K562 (cell line): ENCODE data around the gene HSD11B2. TPM values are rescaled to one million over a fixed set of nuclear protein-coding genes. Genes with fewer than 3 reads are reported as not detected.

Experiments
- ATAC-seq: fragments of 200-7000 bp; cut with Tn5 transposase; 3 replicates; pipeline ENCODE4 v1.9.1; 2020; ENCODE audit warnings: moderate library complexity
- BruUV-seq: library from RNA; stranded (reverse); fragments of 400-500 nt; replicated peaks from 2 replicates; lab custom pipeline; 2021; lab: Mats Ljungman, UMichigan
- CTCF ChIA-PET: fragments of 300-600 bp; formaldehyde crosslinking; extraction: SDS; loops from one replicate; lab custom pipeline; 2021; ENCODE audit warnings: low intra/inter-chr PET ratio; lab: Yijun Ruan, JAX
- POLR2A ChIA-PET: fragments of 300-600, 350-650 bp; sonication (Branson Sonifier 250); formaldehyde crosslinking; extraction: SDS; loops from one replicate; lab custom pipeline; 2021; ENCODE audit warnings: antibody characterized with exemption, inconsistent platforms; lab: Yijun Ruan, JAX
- DNase-seq, 4 experiments: peaks; one replicate each; pipeline versions ENCODE4 v3.0.0 to v3.0.0-alpha.2; 2011 to 2018; ENCODE audit warnings: low spot score in 3 of 4, mixed read lengths in 3 of 4; ENCODE audit errors: extremely low read depth in 1 of 4
- FAIRE-seq: peaks from 2 replicates; lab custom pipeline; 2011; peaks lifted over from hg19 to GRCh38; lab: Jason Lieb, UNC
- H2AFZ ChIP-seq: 2 replicates; pipeline ENCODE4 v1.6.0; 2011; ENCODE audit warnings: low read depth, low read length, control low read depth, inconsistent platforms
- H3K27ac ChIP-seq: fragments of 200-600 bp; 3 replicates; pipeline ENCODE4 v1.8.0; 2011; ENCODE audit warnings: low read depth, mild to moderate bottlenecking, control low read depth, inconsistent platforms, low read length, moderate library complexity, mixed read lengths; ENCODE audit errors: extremely low read depth
- H3K27me3 ChIP-seq, 2 experiments: fragments of 300-600 bp in 1 of 2; 2 replicates in 1 of 2; 3 replicates in 1 of 2; pipeline versions ENCODE4 v1.6.0 to v1.8.0; 2011; ENCODE audit warnings: inconsistent platforms in 2 of 2, low read length in 2 of 2, mild to moderate bottlenecking in 1 of 2, mixed read lengths in 1 of 2, moderate library complexity in 1 of 2; ENCODE audit not compliant: control insufficient read depth in 2 of 2, insufficient read depth in 2 of 2
- H3K36me3 ChIP-seq: fragments of 300-600 bp; 3 replicates; pipeline ENCODE4 v1.8.0; 2011; ENCODE audit warnings: mild to moderate bottlenecking, low read length, inconsistent platforms; ENCODE audit not compliant: control insufficient read depth, insufficient read depth
- H3K4me1 ChIP-seq, 2 experiments: fragments of 200-600 bp in 1 of 2; replicated peaks in 1 of 2; 2 replicates in 1 of 2; 3 replicates in 1 of 2; pipeline versions ENCODE4 v1.5.1 to v1.8.0; 2011; ENCODE audit warnings: inconsistent platforms in 2 of 2, low read length in 2 of 2, mild to moderate bottlenecking in 1 of 2, mixed read lengths in 1 of 2, moderate library complexity in 1 of 2; ENCODE audit not compliant: control insufficient read depth in 2 of 2, insufficient read depth in 2 of 2
- H3K4me2 ChIP-seq: 2 replicates; pipeline ENCODE4 v1.6.1; 2011; ENCODE audit warnings: low read length, control low read depth, inconsistent platforms, mixed read lengths; ENCODE audit not compliant: insufficient read depth
- H3K4me3 ChIP-seq: fragments of 200-600 bp; sonication (generic), shearing (Covaris generic); 2 replicates; pipeline ENCODE4 v1.5.1; 2016; ENCODE audit warnings: control low read depth, inconsistent platforms
- H3K79me2 ChIP-seq: fragments of 200-600 bp; 3 replicates; pipeline ENCODE4 v1.8.0; 2011; ENCODE audit warnings: low read length, inconsistent platforms; ENCODE audit not compliant: control insufficient read depth, insufficient read depth
- H3K9ac ChIP-seq, 2 experiments: 2 replicates each; pipeline versions ENCODE4 v1.6.0 to v1.6.1; 2011; ENCODE audit warnings: low read depth in 2 of 2, low read length in 2 of 2, control low read depth in 1 of 2, inconsistent platforms in 1 of 2, mild to moderate bottlenecking in 1 of 2, mixed read lengths in 1 of 2; ENCODE audit not compliant: insufficient read depth in 1 of 2
- H3K9me1 ChIP-seq: one replicate; pipeline ENCODE4 v1.6.0; 2011; ENCODE audit warnings: inconsistent platforms, mild to moderate bottlenecking, low read length, moderate library complexity; ENCODE audit not compliant: control insufficient read depth, insufficient read depth
- H3K9me3 ChIP-seq: replicated peaks from 2 replicates; pipeline ENCODE4 v1.5.1; 2011; ENCODE audit warnings: low read depth, low read length, inconsistent platforms; ENCODE audit not compliant: control insufficient read depth, insufficient read depth
- H4K20me1 ChIP-seq: replicated peaks from 2 replicates; pipeline ENCODE4 v1.6.1; 2011; ENCODE audit warnings: low read length, inconsistent platforms, mixed read lengths; ENCODE audit not compliant: control insufficient read depth, insufficient read depth
- CREM ChIP-seq: IDR thresholded peaks from 2 replicates; pipeline ENCODE4 v1.6.1; 2014; ENCODE audit warnings: antibody characterized with exemption, low read depth
- HOMEZ ChIP-seq: fragments of 250-450 bp; sonication (Bioruptor Pico); IDR thresholded peaks from 2 replicates; pipeline ENCODE4 v1.4.0; 2020; ENCODE audit warnings: mild to moderate bottlenecking, moderate library complexity
- MEF2D ChIP-seq: conservative IDR thresholded peaks from 2 replicates; pipeline ENCODE4 v1.6.1; 2016; ENCODE audit warnings: low read depth, missing genetic modification characterization, missing compliant biosample characterization
- NCOA4 ChIP-seq: fragments of 450-650 bp; IDR thresholded peaks from 2 replicates; pipeline ENCODE4 v1.6.1; 2018; ENCODE audit warnings: mild to moderate bottlenecking; ENCODE audit not compliant: partially characterized antibody
- NEUROD1 ChIP-seq: fragments of 150-350 bp; IDR thresholded peaks from 2 replicates; pipeline ENCODE4 v1.6.1; 2014; ENCODE audit warnings: borderline replicate concordance, low read length, low read depth; ENCODE audit not compliant: partially characterized antibody
- RBM17 ChIP-seq: fragments of 200-400 bp; formaldehyde crosslinking; IDR thresholded peaks from 2 replicates; pipeline ENCODE4 v1.6.1; 2017; ENCODE audit warnings: low read depth, mild to moderate bottlenecking, low read length, borderline replicate concordance
- RBM22 ChIP-seq: fragments of 200-400 bp; formaldehyde crosslinking; IDR thresholded peaks from 2 replicates; pipeline ENCODE4 v1.6.1; 2018; ENCODE audit warnings: low read length, low read depth; ENCODE audit not compliant: poor library complexity, severe bottlenecking
- SREBF1 ChIP-seq: fragments of 150-350 bp; IDR thresholded peaks from 2 replicates; pipeline ENCODE4 v1.6.1; 2014; ENCODE audit warnings: antibody characterized with exemption, low read depth, low read length, borderline replicate concordance
- TAF1 ChIP-seq: IDR thresholded peaks from 2 replicates; pipeline ENCODE4 v1.6.1; 2011; ENCODE audit warnings: mild to moderate bottlenecking, low read length, moderate library complexity; ENCODE audit not compliant: insufficient read depth, control insufficient read depth, severe bottlenecking; ENCODE audit errors: extremely low read depth
- ZHX1 ChIP-seq: fragments of 150-350 bp; conservative IDR thresholded peaks from 2 replicates; pipeline ENCODE4 v1.6.1; 2014; ENCODE audit warnings: low read length
- ZNF12 ChIP-seq: sonication (generic); formaldehyde crosslinking; IDR thresholded peaks from 2 replicates; pipeline ENCODE4 v1.4.0; 2020; ENCODE audit warnings: mild to moderate bottlenecking, missing genetic modification reagents
- ZNF212 ChIP-seq: fragments of 450-650 bp; formaldehyde crosslinking; IDR thresholded peaks from 2 replicates; pipeline ENCODE4 v1.4.0; 2020; ENCODE audit warnings: mild to moderate bottlenecking
- ZNF445 ChIP-seq: fragments of 250-450 bp; sonication (Bioruptor Pico); IDR thresholded peaks from 2 replicates; pipeline ENCODE4 v1.4.0; 2020; ENCODE audit warnings: low read depth, mild to moderate bottlenecking, moderate library complexity
- ZNF561 ChIP-seq: fragments of 450-650 bp; formaldehyde crosslinking; conservative IDR thresholded peaks from 2 replicates; pipeline ENCODE4 v1.4.0; 2020; ENCODE audit warnings: mild to moderate bottlenecking, moderate library complexity
- ZNF583 ChIP-seq: fragments of 250-450 bp; sonication (Bioruptor Pico); IDR thresholded peaks from 2 replicates; pipeline ENCODE4 v1.4.0; 2020
- WGBS: fragments of 100-300 bp; shearing (Covaris generic); methylation state at CpG from one replicate; pipeline ENCODE4 v1.1.6; 2016; ENCODE audit warnings: low coverage, mixed read lengths; ENCODE audit not compliant: insufficient coverage; ENCODE audit errors: missing lambda C conversion rate; 5-methylcytosine and 5-hydroxymethylcytosine counted together
- in situ Hi-C: fragments of 300-500 bp; cut with MboI; formaldehyde crosslinking; loops from 4 replicates; pipeline ENCODE4 v1.15.0; 2018; ENCODE audit warnings: inconsistent platforms, mixed read lengths
- intact Hi-C: fragments of 100-400 bp; cut with micrococcal nuclease; formaldehyde crosslinking; loops from 2 replicates; pipeline ENCODE4 v1.14.2; 2022
- polyA plus RNA-seq, 8 experiments: library from polyadenylated mRNA; depleted of rRNA in 4 of 8; stranded (reverse) in 5 of 8; unstranded in 3 of 8; fragments of >200 nt; fragmentation: Nextera tagmentation in 2 of 8; fragmentation: Illumina TruSeq in 1 of 8; extraction: Ambion mirVana in 2 of 8; extraction: Trizol in 1 of 8; gene quantifications; 2 replicates each; pipeline versions ENCODE4 v1.2.1 to v1.2.3, GENCODE V29; 2011 to 2014; ENCODE audit warnings: inconsistent platforms in 1 of 8, missing spikeins in 1 of 8
- total RNA-seq, 7 experiments: library from RNA; depleted of rRNA in 6 of 7; stranded (reverse); fragments of >200 nt in 6 of 7; fragmentation: Illumina TruSeq in 2 of 7; extraction: Trizol in 2 of 7; gene quantifications; 2 replicates each; pipeline versions ENCODE4 v1.2.1 to v1.2.3, GENCODE V29; 2011 to 2021; ENCODE audit warnings: low replicate concordance in 1 of 7

Gene HSD11B2
- total and polyA plus RNA-seq, 9 of the 15 experiments (the other 6 are each of a cell fraction or from before 2014, with no cell fraction given), result 0.08 to 2.0 (median 0.79) TPM

- no peaks in the 10 kb centered on the region for H3K36me3 ChIP-seq
- H4K20me1 ChIP-seq, result 0 out of 2 replicates have a peak, but pooled peaks cover 2% of the 10 kb centered on the region
- no peaks in the 10 kb centered on the region for H3K9me3 ChIP-seq
- no peak overlapping the region for H2AFZ ChIP-seq
- H3K9ac ChIP-seq, result no peak overlapping the region
- H3K27me3 ChIP-seq, result peaks cover 46 to 88% of the 10 kb centered on the region in 2 experiments
- no peaks in the 10 kb centered on the region for H3K79me2 ChIP-seq
- intact Hi-C loops, result loop anchor here (10.0 kb wide), 1 partner anchor 47 kb away; no protein-coding TSS in a partner anchor
- no peak overlapping the region for H3K4me2 ChIP-seq
- in situ Hi-C loops, result loop anchor here (25.0 kb wide), 1 partner anchor 450 kb away; the partner anchor contains the start of gene CES3
- H3K27ac ChIP-seq, result no peak overlapping the region
- whole genome bisulfite sequencing, result 0% methylated on average over 2 of the region's 2 CpGs
- no TSS peak for BruUV-seq
- ATAC-seq (no peak), FAIRE-seq (no peak), DNase-seq (no peak)
- CTCF ChIA-PET, result interaction anchor here (0.6 kb wide), 1 partner anchor 108 kb away, joined by 5 read pairs; no protein-coding TSS in a partner anchor
- no peak overlapping the region for H3K4me3 ChIP-seq
- H3K9me1 ChIP-seq, result no peaks in the 10 kb centered on the region
- H3K4me1 ChIP-seq, result peaks cover 0 to 9% of the 10 kb centered on the region in 2 experiments; a peak in 2 of 5 replicates
- TF ChIP-seq ZNF12 (no peak), NEUROD1 (no peak), TAF1 (no peak), SREBF1 (no peak), MEF2D (no peak), ZNF583 (no peak), ZNF561 (CRISPR knock-in tag) (no peak), ZHX1 (no peak), ZNF212 (CRISPR knock-in tag) (no peak), NCOA4 (no peak), RBM22 (no peak), ZNF445 (CRISPR knock-in tag) (no peak), CREM (no peak), HOMEZ (CRISPR knock-in tag) (no peak), RBM17 (no peak)
- POLR2A ChIA-PET, result interaction anchor here (0.6 to 0.7 kb wide), 3 partner anchors 27 to 208 kb away, joined by 3 to 4 read pairs (median 3); no protein-coding TSS in a partner anchor
Observed at GRCh38 chr16:67412294-67412693, 18.6 kb upstream of the HSD11B2 start.
